ENCODE results near the gene FBXL7.

The FBXL7 gene

DNA sequence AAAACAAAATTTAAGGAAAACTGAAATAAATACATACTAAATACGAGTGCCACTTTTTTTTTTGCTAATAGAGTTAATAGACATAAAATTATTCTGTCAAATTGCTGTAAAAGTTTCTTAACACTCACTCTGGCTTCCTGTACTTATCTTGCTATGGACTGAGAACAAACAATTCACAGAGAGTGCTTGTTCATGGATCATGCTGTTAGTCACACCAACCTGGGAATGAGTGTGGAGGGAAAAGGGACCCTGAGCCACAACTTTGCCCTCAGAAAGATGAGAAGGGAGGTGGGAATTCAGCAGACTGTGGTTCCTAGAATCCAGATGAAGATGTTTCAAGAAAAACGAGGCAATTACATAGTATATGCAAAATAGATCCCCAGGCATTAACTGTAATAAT lies 246.9 kb downstream of the FBXL7 start:
- no peak overlapping the region for H3K4me3 ChIP-seq (replicated peaks; ENCODE audit: low read depth, low read length)
- DNase-seq (ENCODE audit: extremely low read depth, low read depth): no peak
- TF ChIP-seq, protein P1, sequence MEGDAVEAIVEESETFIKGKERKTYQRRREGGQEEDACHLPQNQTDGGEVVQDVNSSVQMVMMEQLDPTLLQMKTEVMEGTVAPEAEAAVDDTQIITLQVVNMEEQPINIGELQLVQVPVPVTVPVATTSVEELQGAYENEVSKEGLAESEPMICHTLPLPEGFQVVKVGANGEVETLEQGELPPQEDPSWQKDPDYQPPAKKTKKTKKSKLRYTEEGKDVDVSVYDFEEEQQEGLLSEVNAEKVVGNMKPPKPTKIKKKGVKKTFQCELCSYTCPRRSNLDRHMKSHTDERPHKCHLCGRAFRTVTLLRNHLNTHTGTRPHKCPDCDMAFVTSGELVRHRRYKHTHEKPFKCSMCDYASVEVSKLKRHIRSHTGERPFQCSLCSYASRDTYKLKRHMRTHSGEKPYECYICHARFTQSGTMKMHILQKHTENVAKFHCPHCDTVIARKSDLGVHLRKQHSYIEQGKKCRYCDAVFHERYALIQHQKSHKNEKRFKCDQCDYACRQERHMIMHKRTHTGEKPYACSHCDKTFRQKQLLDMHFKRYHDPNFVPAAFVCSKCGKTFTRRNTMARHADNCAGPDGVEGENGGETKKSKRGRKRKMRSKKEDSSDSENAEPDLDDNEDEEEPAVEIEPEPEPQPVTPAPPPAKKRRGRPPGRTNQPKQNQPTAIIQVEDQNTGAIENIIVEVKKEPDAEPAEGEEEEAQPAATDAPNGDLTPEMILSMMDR (IDR thresholded peaks at IDR 0.05; ENCODE audit: low read depth, low read length, missing control alignments): no peak

DNA sequence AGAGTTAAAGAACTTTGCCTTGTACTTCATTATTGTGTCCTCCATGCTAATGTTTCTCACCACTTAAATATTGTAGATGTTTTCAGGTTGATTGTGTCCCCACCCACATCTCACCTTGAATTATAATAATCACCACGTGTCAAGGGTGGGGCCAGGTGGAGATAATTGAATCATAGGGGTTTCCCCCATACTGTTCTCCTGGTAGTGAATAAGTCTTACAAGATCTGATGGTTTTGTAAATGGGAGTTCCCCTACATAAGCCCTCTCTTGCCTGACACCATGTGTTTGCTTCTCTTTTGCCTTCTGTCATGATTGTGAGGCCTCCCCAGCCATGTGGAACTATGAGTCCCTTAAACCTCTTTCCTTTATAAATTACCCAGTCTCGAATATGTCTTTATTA lies 248.3 kb downstream of the FBXL7 start:
- no peak overlapping the region for H3K4me3 ChIP-seq (replicated peaks; ENCODE audit: low read depth, low read length)
- no peak for DNase-seq (ENCODE audit: extremely low read depth, low read depth)
- TF ChIP-seq, protein P1 (IDR thresholded peaks at IDR 0.05; ENCODE audit: low read depth, low read length, missing control alignments): no peak

- TF ChIP-seq, protein P1 (IDR thresholded peaks at IDR 0.05; ENCODE audit: low read depth, low read length, missing control alignments): no peak
- H3K4me3 ChIP-seq (replicated peaks; ENCODE audit: low read depth, low read length): no peak overlapping the region
- DNase-seq (ENCODE audit: extremely low read depth, low read depth): no peak
These were observed 252.8 kb downstream of the FBXL7 start for GRCh38 chr5:15752663-15753285.

- no peak overlapping the region for H3K4me3 ChIP-seq (replicated peaks; ENCODE audit: low read depth, low read length)
These were observed 253.8 kb downstream of the FBXL7 start for GRCh38 chr5:15753752-15754151.

GRCh38 chr5:15757103-15757502 lies 257.1 kb downstream of the FBXL7 start:
- H3K4me3 ChIP-seq (replicated peaks; ENCODE audit: low read depth, low read length): no peak overlapping the region
- TF ChIP-seq, protein P1 (IDR thresholded peaks at IDR 0.05; ENCODE audit: low read depth, low read length, missing control alignments): no peak
- no peak for DNase-seq (ENCODE audit: extremely low read depth, low read depth)

More at GRCh38 chr5:15753752-15754151, 253.8 kb downstream of the FBXL7 start:
- DNase-seq (ENCODE audit: extremely low read depth, low read depth): no peak
- TF ChIP-seq, protein P1 (IDR thresholded peaks at IDR 0.05; ENCODE audit: low read depth, low read length, missing control alignments): no peak

- no peak for DNase-seq (ENCODE audit: extremely low read depth, low read depth)
- TF ChIP-seq, protein P1 (IDR thresholded peaks at IDR 0.05; ENCODE audit: low read depth, low read length, missing control alignments): no peak
- no peak overlapping the region for H3K4me3 ChIP-seq (replicated peaks; ENCODE audit: low read depth, low read length)
These were observed 257.6 kb downstream of the FBXL7 start for GRCh38 chr5:15757619-15758018.

DNA sequence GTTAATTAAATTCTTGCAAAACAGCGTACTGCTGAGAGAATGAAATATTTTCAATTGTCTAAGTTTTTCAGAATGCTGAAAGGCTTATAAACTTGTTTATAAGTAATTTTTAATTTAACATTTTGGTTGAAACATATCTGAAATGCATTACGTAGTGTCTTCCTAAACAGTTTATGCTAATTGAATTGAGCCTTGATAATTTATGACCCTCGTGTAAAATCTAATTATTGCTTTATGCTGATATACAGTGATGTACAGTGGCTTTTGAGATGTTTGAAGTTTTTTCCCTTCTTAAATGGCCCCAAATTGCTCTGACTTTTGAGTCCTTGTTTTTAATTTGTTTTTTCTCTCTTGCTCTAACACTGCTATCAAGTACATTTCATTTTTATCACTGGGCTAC lies 262.7 kb downstream of the FBXL7 start:
- DNase-seq (ENCODE audit: extremely low read depth, low read depth): no peak
- TF ChIP-seq, protein P1 (IDR thresholded peaks at IDR 0.05; ENCODE audit: low read depth, low read length, missing control alignments): no peak
- no peak overlapping the region for H3K4me3 ChIP-seq (replicated peaks; ENCODE audit: low read depth, low read length)
